Measurements from ENCODE around the gene SAPCD2. TPM values are rescaled to one million over a fixed set of nuclear protein-coding genes. Genes with fewer than 3 reads are reported as not detected.
"Not testable (repeated sequence)": the region's sequence is repeated elsewhere in the genome, so short reads cannot be mapped to it uniquely, and the experiment has no call there.

The SAPCD2 gene
- polyA plus RNA-seq (ENCODE audit: insufficient read length in 4 of 4): 10 to 100 TPM in 1 of 4 donors, 1 to 10 TPM in 3; 5.5 to 10.0 (median 8.6) TPM

GRCh38 chr9:137070201-137070905, at the start of gene SAPCD2:
Gene SAPCD2, minus strand, starts transcription at chr9:137070557. Its CDS starts 97 bp downstream, at chr9:137070460.
- peak in 2 of 4 donors; percentile 66 to 79 for DNase-seq (ENCODE audit: low read depth in 4 of 4, low spot score in 2 of 4)

- not testable (repeated sequence) for DNase-seq (ENCODE audit: low read depth in 4 of 4, low spot score in 2 of 4)
Observed at GRCh38 chr9:137118092-137118603, 47.8 kb upstream of the SAPCD2 start.

GRCh38 chr9:137117269-137117731, 46.9 kb upstream of the SAPCD2 start:
- no peak for DNase-seq (ENCODE audit: low read depth in 4 of 4, low spot score in 2 of 4)

- no peak for DNase-seq (ENCODE audit: low read depth in 4 of 4, low spot score in 2 of 4)
Observed at GRCh38 chr9:137116728-137117127, 46.4 kb upstream of the SAPCD2 start.

GRCh38 chr9:137116027-137116507, 45.7 kb upstream of the SAPCD2 start:
- DNase-seq (ENCODE audit: low read depth in 4 of 4, low spot score in 2 of 4): no peak

GRCh38 chr9:137115394-137116026, 45.2 kb upstream of the SAPCD2 start:
- no peak for DNase-seq (ENCODE audit: low read depth in 4 of 4, low spot score in 2 of 4)

GRCh38 chr9:137114613-137115393, 44.4 kb upstream of the SAPCD2 start, which contains the start of gene DPP7:
Gene DPP7, minus strand, starts transcription at chr9:137114733. Its CDS starts 20 bp downstream, at chr9:137114713.
- no peak for DNase-seq (ENCODE audit: low read depth in 4 of 4, low spot score in 2 of 4)

- DNase-seq (ENCODE audit: low read depth in 4 of 4, low spot score in 2 of 4): no peak
Observed at GRCh38 chr9:137114220-137114612, 43.9 kb upstream of the SAPCD2 start.

- DNase-seq (ENCODE audit: low read depth in 4 of 4, low spot score in 2 of 4): no peak
Observed at GRCh38 chr9:137113385-137114159, 43.2 kb upstream of the SAPCD2 start.

- DNase-seq (ENCODE audit: low read depth in 4 of 4, low spot score in 2 of 4): no peak
Observed at GRCh38 chr9:137112564-137113384, 42.4 kb upstream of the SAPCD2 start.

- no peak for DNase-seq (ENCODE audit: low read depth in 4 of 4, low spot score in 2 of 4)
Observed at GRCh38 chr9:137111788-137112563, 41.6 kb upstream of the SAPCD2 start.

- DNase-seq (ENCODE audit: low read depth in 4 of 4, low spot score in 2 of 4): no peak
Observed at GRCh38 chr9:137110911-137111787, 40.8 kb upstream of the SAPCD2 start.

GRCh38 chr9:137110147-137110910, 40.0 kb upstream of the SAPCD2 start:
- DNase-seq (ENCODE audit: low read depth in 4 of 4, low spot score in 2 of 4): no peak

GRCh38 chr9:137109250-137110146, 39.1 kb upstream of the SAPCD2 start:
- DNase-seq (ENCODE audit: low read depth in 4 of 4, low spot score in 2 of 4): no peak

GRCh38 chr9:137108608-137109249, 38.4 kb upstream of the SAPCD2 start:
- DNase-seq (ENCODE audit: low read depth in 4 of 4, low spot score in 2 of 4): no peak

Measured in left renal cortex interstitium (tissue), 4 donors.